Limb (tissue), 2 donors: Measurements from ENCODE around the gene HSPA4.
"Not testable (repeated sequence)": the region's sequence is repeated elsewhere in the genome, so short reads cannot be mapped to it uniquely, and the experiment has no call there.

Source experiments
- DNase-seq, 2 donors: peaks; one replicate each; pipeline ENCODE4 v3.0.0-alpha.2; 2016; ENCODE audit errors: extremely low spot score in 2 of 2

The HSPA4 gene

DNA sequence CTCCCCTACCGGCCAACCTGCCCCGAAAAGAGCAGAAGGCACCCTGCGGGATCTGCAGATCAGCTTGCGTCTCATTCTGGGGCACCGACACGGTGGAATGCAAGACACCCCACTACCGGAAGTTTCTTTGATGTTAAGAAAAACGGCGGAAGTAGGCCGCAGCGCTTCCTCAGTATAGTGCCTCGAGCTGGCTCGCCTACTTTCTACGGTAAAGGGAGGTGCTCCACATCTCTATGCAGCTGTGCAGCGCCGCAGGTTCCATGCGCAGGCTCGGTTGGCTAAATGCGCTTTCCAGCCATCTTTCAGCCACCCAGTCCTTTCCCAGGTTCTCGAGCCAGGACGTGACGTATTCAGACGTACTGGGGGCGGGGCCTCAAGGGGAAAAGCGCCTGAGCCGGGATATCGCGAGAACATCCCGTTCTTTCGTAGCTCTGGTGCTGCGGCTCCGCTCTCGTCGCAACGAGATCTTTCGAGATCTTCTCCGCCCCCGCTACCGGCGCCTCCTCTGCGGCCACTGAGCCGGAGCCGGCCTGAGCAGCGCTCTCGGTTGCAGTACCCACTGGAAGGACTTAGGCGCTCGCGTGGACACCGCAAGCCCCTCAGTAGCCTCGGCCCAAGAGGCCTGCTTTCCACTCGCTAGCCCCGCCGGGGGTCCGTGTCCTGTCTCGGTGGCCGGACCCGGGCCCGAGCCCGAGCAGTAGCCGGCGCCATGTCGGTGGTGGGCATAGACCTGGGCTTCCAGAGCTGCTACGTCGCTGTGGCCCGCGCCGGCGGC, at the start of gene HSPA4:
Gene HSPA4, plus strand, starts transcription at position 472 of the 775 bp plus-strand sequence. Its CDS starts 238 bp downstream, at position 710.
- DNase-seq = peak; percentile 98

DNA sequence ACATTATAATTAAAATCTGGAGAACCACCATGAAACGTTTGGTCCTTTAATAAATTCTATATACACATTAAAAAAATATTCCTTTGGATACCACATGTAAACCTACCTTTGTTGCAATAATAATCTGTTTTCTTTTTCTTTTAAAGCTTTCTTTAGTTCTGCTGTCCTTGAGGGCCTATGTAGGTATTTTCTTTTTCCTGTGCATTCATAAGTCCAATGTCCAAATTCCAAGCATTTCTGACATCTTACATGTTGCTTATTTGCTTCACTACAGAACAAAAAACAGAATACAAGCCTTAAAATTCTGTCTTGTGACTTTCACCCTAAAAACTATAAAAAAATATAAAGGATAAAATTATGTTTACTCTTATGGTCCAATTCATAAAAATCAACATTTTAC, 45.2 kb upstream of the HSPA4 start:
- DNase-seq = no peak

DNA sequence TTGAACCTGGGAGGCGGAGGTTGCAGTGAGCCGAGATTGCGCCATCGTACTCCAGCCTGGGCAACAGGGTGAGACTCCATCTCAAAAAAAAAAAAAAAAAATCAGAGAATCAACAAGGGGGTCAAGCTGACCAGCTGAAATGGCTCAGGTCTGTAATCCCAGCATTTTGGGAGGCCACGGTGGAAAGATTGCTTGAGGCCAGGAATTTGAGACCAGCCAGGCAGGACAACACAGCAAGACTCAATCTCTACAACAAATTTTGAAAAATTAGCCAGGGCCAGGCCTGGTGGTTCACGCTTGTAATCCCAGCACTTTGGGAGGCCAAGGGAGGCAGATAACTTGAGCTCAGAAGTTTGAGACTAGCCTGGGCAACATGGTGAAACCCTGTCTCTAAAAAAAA, 43.4 kb upstream of the HSPA4 start:
- not testable (repeated sequence) for DNase-seq

GRCh38 chr5:133015466-133015865, 36.3 kb upstream of the HSPA4 start:
- no peak for DNase-seq

DNA sequence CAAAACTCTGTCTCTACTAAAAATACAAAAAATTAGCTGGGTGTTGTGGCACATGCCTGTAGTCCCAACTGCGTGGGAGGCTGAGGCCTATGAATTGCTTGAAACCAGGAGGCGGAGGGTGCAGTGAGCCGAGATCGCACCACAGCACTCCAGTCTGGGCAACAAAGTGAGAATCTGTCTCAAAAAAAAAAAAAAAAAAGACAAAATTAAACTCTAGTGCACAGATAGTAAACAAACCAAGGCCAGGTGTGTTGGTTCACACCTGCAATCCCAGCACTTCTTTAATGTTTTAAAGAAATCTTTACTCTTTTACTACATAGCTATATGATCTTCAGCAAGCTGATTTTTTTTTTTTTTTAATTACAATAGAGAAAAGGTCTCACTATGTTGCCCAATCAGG, 33.8 kb upstream of the HSPA4 start:
- DNase-seq = no peak

- not testable (repeated sequence) for DNase-seq
Measured at GRCh38 chr5:133019471-133019870, 32.3 kb upstream of the HSPA4 start.

DNA sequence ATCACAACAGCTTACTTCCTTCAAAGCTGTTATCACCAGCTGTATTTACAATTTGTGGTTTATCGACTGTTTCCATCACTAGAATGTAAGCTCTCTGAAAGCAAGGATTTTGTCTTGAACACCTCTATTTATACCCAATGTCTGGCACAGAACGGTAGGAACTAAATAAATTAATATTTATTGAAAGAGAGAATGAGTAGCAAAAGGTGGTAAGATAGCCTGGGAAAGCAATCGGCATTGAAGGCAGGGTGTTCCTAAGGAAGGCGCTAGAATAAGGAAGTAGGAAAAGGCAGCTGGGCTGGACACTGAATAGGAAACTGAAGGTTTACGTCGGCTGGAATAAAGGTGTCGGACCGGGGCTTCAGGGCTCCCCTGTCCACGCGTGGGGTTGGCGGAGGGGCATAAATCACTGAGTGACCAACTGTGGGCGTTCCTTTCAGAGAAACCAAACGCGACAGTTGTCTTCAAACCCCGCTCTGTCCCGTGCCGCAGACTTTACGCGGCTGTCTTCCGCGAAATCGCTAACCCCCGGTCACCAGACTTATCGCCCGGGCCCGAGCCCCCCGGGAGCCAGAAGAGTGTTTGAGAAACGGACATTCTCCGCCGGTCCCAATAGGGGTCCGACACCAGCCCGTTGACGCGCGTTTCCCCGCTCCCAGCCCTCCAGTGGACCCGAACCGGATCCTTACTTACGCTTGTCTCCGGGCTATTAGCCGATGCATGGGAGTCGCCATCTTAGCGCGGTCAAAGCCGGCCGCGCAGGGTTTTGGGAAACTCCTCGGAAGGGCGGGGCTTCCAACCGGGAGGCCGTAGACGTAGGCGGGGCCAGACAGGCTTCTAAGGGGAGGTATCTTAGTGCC, 25.8 kb upstream of the HSPA4 start, which contains the start of gene ZCCHC10:
Gene ZCCHC10, minus strand, starts transcription at position 746 of the 860 bp plus-strand sequence. Its CDS starts 12 bp downstream, at position 734.
- peak; percentile 96 for DNase-seq

- DNase-seq = no peak
Measured at GRCh38 chr5:133026664-133027153, 25.1 kb upstream of the HSPA4 start.

- DNase-seq = no peak
Measured at GRCh38 chr5:133029416-133029815, 22.4 kb upstream of the HSPA4 start.

- no peak for DNase-seq
Measured at GRCh38 chr5:133030343-133031005, 21.3 kb upstream of the HSPA4 start.

- no peak for DNase-seq
Measured at GRCh38 chr5:133032852-133033742, 18.7 kb upstream of the HSPA4 start.

DNA sequence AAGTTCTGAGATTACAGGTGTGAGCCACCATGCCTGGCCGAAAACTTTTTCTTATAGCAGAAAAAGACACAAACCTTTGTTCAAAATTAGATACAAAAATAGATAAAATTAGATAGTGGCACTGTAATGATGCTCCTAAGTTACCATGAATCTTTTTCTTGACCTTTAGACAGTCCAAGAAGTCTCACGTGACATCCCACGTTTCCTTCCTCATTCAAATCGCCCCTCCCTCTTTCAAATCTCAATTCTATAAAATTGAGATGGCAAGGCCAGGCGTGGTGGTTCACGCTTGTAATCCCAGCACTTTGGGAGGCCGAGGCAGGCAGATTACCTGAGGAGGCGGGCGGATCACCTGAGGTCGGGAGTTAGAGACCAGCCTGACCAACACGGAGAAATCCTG, 17.7 kb upstream of the HSPA4 start:
- no peak for DNase-seq

GRCh38 chr5:133035224-133035623, 16.6 kb upstream of the HSPA4 start:
- no peak for DNase-seq

DNA sequence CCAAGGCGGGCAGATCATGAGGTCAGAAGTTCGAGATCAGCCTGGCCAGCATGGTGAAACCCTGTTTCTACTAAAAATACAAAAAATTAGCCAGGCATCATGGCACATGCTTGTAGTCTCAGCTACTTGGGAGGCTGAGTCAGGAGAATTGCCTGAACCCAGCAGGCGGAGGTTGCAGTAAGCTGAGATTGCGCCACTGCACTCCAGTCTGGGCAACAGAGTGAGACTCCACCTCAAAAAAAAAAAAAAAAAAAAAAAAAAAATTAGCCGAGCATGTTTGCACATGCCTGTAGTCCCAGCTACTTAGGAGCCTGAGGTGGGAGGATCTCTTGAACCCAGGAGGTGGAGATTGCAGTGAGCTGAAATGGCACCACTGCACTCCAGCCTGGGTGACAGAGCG, 15.1 kb upstream of the HSPA4 start:
- DNase-seq = not testable (repeated sequence)

- DNase-seq = no peak
Measured at GRCh38 chr5:133041157-133041784, 10.5 kb upstream of the HSPA4 start.

DNA sequence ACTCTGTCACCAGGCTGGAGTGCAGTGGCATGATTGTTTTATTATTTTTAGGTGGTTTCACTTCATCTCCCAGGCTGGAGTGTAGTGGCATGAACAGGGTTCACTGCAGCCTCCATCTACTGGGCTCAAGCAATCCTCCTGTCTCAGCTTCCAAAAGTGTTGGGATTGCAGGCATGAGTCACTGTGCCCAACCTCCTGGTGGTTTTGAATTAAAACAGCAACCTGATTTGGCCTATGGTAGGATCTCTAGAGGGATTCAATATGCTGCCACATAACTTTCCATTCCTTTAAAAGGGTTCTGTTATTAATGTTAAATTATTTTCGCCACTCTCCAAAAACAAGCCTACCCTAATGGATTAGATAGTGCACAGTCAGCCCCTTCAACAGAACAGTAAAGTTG, 9.9 kb upstream of the HSPA4 start:
- DNase-seq = no peak

DNA sequence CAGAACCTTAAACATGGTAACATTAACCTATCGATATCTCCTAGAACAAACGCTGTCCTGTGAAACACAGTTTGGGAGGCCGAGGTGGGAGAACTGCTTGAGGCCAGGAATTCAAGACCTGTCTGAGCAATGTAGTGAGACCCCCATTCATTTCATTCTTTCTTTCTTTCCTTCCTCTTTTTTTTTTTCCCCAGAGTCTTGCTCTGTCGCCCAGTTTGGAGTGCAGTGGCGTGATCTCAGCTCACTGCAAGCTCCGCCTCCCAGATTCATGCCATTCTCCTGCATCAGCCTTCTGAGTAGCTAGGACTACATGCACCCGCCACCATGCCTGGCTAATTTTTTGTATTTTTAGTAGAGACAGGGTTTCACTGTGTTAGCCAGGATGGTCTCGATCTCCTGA, 5.3 kb upstream of the HSPA4 start:
- not testable (repeated sequence) for DNase-seq

DNA sequence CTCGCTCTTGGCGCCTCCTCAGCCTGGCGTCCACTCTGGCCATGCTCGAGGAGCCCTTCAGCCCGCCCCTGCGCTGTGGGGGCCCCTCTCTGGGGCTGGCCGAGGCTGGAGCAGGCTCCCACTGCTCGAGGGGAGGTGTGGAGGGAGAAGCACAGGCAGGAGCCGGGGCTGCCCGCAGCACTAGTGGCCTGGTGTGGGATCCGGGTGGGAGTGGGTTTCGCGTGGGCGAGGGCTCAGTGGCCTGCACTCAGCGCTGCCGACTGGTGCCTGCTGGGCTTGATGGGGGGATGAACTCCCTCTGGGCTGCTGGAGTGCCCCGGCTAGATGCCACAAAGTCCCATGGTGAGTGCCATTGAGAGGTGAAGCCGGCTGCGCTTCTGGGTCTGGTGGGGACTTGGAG, 4.4 kb upstream of the HSPA4 start:
- DNase-seq = no peak

DNA sequence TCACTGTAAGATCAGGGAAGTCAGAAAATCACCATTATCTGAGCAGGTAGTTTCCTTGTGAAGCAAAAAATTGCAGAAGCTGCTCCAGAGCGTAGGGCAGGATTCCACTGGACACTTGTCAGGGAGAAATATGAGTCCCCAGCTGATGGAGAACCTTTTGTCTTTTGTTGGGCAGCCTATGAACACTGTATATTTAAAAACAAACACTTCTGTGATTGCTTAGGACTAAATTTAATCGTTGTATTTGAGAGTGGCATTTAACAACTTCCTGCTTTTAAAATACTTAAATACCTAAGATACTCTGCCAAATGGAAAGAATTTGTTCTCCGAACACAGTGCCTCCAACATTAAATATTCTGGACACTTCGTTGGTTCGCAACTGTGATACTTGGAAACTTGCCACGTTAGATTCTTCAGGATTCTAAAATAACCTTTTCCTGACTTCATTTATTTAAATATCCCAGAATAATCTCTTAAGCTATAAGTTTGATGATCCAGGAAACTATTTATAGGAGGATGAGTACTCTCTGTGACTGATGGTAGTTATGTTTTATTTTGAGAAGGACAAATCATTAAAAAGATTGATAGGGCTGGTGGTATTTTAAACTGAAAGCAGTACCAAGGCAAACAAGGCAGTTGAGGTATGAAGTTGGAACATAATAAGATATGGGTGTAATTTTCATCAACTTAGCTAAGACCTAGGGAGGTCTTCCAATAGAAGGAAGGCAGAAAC, 2.7 kb upstream of the HSPA4 start:
- DNase-seq = peak in 1 of 2 donors; percentile 14

DNA sequence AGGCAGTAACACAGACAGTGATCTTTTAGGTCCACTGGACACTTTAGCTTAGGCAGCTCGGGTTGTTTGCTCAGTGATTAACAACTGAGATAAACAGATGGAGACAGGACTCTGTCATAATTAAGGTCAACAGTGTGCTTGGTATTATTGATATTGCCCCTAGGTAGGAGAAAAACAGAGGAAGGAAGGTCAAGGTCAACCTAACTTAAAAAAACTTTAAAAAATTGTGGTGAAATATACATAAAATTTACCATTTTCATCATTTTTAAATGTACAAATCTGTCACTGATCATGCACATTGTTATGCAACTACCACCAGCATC, 2.1 kb upstream of the HSPA4 start:
- DNase-seq = no peak
